ENCODE data around the gene ESR1.
"Not testable (repeated sequence)": the region's sequence is repeated elsewhere in the genome, so short reads cannot be mapped to it uniquely, and the experiment has no call there.

Gene ESR1

DNA sequence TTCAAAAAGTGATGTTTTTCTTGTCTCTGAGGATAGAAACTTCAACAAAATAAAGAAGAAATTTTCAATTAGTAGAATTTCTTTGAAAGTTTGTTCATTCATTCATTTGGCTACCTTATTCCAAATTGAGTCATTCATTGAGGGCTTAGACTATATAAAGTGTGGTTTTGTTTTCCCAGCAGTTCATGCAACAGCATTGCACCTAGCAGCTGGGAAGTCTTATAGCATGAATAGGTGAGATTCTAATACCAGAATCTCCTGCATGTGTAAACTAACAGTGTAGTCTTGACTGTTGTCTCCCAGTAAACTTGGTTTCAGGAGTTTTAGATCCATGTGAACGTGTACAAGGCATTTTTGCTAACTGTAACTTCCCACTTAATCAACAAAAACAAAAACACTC lies 7.1 kb downstream of the ESR1 start:
- DNase-seq: no peak

DNA sequence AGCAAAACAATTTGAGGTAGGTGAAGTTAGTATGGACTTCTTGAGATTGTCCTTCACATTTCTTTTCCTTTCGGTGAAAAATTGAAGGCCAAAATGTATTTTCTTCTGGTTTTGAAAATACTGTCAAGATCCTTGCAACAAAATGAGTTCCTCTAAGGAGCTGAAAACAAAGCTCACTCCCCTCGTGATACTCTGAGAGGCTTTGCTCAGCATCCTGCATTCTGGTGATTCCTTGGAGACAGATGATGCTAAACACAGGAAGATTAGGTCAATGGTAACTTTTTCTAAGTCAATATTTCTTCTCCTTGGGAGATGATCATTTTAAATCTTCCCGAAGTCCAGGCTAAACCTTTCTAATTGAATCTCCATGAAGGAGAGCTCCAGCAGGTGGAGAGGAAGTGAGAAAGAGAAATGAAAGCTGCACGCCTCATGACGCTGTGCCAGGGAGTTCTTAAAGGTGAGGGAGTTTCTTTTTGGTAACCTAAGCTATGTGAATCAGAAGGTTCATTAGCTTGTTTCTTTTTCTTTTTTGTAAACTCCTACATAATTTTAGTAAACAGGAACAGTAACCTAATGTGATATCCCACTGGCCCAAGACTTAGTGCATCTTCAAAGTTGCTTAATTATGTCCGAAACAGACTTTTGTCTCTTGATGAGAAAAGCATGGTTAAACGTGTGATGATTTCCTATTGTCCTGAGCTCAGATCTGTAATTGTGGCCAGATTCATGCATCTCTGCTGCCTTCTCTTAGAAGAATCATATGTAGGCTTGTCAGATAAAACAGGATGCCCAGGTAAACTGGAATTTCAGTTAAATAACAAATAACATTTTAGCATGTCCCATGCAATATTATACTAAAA lies 15.0 kb downstream of the ESR1 start:
- DNase-seq: no peak

DNA sequence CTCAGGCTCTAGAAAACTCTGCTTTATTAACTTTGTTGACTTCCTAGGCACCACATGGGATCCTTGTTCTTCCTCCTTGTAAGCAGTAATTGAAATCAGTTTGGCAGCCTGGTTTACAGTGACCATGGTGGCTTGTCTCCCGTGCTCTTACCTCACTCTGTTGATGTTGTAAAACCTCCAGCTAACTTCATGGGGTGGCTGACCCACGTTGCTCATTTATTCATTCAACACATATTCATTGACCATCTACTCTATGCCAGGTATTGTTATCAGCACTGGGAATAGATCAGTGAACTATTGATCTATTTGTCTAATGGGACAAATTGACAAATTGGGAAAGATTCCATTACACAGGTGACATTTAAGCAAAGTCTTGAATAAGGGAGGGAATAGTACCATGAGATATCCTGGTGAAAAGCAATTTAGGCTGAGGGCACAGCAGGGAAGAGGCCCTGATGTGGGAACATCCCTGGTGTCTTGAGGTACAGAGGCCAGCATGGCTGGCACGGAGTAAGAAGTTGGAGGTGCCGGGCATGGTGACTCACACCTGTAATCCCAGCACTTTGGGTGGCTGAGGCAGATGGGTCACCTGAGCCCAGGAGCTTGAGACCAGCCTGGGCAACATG lies 19.1 kb downstream of the ESR1 start:
- DNase-seq: no peak

DNA sequence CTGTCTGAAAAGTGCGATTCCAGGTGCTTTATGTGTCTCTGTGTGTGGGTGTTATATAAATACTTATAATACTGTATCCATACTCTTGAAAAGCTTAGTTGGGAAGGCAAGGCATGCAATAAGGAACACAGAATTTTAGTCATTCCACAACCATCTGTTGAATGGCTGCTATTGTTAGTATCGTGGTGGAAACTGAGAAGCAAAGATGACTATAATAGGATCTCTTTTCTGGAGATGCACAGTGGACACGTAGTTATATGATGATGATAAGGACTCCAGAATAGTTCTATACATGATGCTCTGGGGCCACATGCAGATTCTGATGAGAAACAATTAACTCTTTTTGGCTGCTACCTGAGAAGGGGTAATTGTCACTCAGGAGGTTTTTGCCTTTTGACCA lies 25.2 kb downstream of the ESR1 start:
- DNase-seq: no peak

DNA sequence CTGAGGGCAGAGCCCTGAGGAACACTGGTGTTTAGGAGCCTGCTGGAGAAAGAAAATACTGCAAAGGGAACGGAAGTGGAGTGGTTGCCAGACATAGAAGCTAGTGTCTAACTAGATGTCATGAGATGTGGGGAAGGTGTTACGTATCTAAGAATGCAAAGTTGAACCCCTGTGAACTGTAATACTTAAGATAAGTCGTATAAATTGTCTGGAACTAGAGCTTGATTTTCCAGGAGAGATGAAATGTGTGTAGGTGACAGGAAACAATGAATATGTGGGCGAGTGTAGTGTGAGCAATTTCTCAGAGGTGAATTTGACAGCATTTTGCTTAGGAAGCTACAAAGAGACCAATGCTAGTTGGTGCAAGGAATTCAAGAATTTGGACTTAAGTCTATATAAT lies 27.9 kb downstream of the ESR1 start:
- DNase-seq: no peak

DNA sequence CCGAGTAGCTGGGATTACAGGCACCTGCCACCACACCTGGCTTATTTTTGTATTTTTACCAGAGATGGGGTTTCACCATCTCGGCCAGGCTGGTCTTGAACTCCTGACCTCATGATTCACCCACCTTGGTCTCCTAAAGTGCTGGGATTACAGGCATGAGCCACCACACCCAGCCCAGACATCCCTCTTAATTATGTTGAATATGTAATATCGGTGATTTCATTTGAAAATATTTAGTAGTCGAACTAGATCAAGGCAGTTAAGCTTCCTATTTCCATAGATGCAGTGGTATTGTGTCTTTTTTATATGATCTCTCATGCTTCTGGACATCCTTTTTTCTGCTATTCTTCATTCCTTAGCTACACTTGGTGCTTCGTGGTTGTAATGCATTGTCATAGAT lies 29.7 kb downstream of the ESR1 start:
- no peak for DNase-seq

DNA sequence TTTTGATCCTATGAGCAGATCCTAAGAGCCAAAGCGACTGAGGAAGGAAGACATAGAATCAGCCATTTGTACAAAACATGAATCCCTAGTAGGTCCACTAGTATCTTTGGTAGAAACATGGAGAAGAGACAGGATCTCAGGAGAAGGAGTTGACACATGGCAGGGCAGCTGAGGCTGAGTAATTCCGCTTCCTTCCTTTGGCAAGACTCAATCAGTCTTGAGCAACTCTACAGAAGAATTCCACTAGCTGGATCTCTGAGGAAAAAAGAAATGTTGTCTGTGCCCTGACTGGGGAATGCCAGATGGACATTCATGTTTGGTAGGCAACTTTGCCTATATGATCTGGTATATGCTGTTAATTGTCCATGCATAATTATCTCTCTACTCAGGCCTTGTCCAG lies 35.3 kb downstream of the ESR1 start:
- DNase-seq: no peak

DNA sequence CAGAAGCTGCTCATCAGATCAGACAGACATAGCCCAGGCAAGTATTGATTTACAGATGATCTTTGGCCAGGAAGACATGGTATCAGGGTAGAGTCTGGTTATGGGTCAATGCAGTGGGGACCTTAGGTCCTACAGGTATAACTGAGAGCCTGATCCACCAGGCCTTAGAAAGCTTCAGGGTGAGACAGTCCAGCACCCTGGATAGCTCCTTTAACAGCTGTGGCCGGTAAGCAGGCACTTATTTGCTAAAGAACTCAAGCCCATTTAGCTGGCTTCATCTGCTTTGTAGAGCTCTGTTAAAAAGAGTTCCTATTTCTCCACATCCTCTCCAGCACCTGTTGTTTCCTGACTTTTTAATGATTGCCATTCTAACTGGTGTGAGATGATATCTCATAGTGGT lies 39.6 kb downstream of the ESR1 start:
- DNase-seq: no peak

DNA sequence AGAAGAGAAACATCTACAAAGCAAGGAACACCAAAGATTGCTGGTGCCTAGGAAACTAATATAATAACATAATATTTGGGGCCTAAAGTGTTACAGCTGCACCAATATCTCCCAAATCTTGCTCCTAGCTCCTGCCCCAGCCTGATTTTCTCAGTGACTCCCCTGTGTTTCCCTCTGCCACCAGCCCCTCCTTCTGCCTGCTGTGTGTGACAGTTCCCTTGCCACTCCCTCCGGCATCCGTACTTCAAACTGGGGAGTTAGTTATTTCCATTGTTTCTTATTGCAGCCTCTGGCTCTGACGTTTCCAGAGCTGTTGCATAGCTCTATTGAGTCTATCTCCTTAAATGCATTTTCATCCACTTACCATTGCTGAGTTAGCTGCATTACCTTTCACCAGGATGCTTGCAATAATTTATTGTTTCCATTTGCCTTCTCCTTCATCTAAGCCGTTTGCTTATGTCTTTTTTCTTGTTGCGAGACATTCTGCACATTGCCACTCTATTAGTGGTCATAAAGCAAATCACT lies 43.1 kb downstream of the ESR1 start:
- no peak for DNase-seq

DNA sequence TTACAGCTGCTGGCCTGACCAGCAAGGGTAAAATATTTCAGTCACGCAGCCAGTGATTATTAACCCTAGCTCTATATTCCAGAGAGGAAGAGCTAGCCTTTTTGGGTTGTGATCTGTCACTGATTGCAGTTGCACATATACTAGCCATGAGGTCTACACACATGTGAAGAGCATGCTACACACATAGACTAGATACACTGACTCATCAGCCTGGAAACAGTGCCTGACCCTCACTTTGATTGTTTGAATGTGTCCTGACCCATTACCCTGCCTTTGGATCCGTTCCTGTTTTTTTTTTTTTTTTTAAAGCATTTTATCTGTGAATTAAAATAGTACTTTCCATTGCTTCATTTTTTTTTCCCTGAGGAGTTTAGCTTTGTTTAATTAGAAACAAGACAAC lies 50.8 kb downstream of the ESR1 start:
- DNase-seq: no peak

DNA sequence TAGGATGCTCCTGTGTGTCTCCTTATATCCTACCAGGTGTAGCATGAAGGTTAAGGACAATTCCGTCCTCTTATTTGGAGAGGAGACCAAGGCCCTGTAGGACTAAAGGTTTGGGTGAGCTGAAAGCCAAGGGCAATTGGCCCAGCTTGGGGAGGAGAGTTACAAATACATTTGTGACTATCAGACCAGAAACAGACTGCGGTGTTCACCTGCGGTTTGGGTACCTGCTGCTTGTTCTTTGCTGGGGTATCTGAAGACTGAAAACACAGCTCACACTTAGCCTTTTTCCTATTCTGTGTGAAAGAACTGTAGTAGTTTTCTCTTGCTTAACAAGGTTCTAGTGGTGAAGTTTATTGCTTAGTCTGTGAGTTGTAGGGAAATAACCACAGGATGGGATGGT lies 55.0 kb downstream of the ESR1 start:
- DNase-seq: no peak

DNA sequence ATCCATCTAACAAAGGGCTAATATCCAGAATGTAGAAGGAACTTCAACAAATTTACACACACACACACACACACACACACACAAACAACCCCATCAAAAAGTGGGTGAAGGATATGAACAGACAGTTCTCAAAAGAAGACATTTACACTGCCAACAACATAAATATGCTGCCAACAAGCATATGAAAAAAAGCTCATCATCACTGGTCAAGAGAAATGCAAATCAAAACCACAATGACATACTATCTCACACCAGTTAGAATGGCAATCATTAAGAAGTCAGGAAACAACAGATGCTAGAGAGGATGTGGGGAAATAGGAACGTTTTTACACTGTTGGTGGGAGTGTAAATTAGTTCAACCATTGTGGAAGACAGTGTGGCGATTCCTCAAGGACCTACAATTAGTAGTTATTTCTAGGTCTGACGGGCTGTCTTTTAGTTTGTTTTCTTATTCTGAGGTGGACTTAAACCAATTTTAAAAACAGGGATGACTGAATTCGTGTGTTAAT lies 59.9 kb downstream of the ESR1 start:
- DNase-seq: not testable (repeated sequence)

DNA sequence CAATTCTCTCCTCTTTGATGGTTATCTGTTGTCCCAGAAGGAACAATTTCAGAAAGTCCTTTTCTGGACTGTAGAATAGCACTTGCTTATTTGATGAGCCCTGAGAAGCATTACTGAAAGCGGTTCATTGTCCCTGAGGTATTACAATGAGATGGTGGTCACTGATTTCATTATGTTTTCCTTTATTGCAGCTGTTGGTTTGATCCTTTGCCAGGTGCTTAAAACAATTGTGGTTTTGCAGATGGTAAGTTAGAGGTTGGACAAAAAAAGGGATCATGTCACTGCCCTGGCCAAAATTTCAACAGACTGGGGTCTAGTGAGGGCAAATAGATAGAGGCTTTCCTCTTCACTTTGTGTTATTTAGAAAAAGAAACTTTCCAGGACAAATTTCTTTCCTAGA lies 61.9 kb downstream of the ESR1 start:
- no peak for DNase-seq

DNA sequence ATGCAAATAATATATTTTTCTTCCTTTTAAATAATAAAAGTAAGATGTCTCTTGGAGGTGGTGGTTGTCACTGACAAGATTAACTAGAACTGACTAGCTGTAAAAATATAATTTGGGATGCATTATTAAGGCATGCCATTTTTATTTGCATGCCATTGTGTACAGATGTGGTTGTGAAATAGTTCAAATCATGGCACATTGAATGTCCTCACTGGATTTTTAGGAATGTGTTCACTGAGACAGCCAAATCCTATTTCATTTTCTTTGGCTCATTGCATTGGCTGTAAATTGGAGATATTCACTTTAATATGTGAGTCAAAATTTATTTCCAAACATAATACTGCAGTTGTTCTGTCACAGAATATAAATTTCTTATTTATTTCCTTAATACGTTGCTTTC lies 62.3 kb downstream of the ESR1 start:
- no peak for DNase-seq

DNA sequence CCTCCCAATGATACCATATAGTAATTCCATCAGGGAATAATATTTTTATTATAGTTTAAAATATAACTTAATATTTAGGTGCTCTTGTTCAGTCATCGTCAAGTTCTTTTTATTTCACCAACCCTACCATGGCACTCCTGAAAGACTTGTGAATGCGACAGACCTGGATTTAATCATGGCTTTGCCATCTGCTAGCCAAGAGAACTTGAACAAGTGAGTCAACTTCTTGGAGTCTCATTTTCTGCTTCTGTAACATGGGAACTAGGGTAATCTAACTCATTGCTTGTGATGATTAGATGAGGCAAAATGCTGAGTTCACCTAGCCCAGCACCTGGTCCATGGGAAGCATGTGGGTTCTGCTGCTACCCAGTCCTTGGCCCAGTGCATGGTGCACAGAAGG lies 62.9 kb downstream of the ESR1 start:
- no peak for DNase-seq

DNA sequence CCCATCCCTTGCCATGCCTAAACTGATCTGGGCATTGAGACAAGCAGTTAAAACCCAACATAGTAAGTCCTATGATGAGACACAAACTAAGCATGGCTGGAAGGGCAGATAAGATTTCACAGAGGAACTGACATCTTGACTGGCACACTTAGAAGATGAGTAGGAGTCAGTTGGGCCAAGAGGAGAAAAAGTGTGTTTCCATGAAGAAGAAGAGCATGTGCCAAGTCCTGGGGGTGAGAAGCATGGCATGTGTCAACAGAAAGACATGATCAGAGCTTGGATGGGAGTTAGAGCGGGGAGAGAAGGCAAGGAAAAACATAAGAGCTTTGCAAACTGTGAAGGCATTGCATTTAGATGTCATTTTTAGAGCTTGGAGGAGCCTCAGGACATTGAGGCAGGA lies 68.0 kb downstream of the ESR1 start:
- DNase-seq: no peak

DNA sequence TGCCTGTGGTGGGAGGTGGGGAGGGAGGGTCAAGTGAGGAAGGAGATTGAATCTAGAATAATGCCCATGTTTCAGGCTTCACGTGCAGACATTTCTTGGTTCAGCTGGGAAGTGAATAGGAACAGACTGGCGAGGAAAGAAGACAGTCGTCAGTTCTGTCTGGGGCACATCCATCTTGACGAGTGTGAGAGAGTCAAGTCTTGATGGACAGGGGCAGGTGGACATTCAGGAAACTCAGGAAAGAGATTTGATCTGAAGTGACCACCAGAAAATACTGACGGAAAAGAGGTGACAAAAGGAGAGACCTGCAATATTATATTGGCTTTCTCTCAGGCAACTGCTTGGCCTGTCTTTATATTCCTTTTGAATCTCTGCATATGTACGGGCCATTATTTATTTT lies 68.6 kb downstream of the ESR1 start:
- DNase-seq: no peak

DNA sequence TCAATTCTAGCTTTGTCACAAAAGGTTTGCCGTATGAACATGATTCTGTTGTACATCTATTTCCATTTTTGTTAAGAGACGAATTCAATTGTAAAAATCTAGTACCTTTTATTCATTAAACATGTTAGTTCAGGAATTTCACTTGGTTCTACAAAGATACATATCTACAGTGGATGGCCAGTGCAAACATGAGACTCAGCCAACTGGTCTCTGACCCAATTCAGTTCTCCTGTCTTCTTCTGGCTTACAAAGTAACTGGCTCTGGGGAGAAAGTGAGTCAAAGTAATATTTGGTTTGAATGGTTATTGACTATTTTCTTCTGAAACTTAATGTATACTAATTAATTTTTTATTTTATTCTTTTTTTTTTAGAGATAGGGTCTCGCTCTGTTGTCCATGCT lies 70.0 kb downstream of the ESR1 start:
- DNase-seq: no peak

DNA sequence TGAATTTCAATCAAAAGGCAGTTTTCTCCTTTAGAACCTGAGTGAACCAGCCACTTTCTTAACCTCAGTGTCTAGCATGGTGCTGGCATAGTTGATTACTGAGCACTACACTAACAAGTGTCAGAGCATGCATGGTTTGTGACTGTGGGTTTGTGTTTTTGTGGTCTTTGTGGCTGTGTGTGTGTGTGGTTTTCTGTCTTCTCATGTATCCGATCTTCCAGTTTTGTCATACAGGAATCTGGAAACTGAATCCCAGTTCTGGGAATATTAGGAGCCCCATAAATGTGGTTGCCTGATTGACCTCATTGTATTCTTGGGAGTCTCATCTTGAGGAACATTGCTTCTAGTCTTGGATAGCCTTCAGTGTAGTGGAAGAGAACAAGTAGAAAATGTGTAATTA lies 73.7 kb downstream of the ESR1 start:
- no peak for DNase-seq

DNA sequence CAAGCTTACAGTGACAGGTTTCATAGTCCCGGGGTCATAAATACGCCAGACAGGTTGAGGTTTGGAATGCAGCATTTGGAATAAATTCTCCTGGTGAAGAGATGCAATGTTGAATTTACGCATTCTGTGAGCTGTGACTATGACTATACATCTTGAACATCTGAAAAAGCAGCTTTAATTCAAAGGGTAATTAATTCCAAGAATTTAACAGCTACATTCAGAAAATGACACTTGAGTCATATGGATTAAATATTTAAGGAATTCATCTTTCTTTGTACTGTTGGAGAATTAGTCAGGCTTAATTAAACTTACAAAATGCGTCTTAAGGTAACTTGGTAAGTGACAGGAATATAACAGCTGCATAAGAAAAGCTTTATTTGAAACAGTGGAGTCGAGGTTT lies 74.7 kb downstream of the ESR1 start:
- no peak for DNase-seq

DNA sequence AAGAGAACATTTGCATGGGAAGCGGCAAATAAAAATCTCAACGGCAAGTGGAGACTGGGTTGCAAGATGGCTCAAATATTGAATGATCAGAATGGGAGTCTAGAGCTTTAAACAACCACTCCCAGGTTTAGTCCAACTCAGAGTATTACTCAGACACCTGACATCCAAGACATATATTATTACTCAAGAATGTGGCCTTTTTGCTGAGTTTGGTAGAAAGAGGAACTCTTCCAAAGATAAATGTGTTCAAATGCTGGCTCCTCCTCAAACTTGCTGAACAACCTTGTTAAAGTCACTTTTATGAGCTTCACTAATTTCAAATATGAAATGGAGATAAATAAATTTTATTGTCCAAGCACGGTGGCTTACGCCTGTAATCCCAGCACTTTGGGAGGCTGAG lies 77.8 kb downstream of the ESR1 start:
- no peak for DNase-seq

DNA sequence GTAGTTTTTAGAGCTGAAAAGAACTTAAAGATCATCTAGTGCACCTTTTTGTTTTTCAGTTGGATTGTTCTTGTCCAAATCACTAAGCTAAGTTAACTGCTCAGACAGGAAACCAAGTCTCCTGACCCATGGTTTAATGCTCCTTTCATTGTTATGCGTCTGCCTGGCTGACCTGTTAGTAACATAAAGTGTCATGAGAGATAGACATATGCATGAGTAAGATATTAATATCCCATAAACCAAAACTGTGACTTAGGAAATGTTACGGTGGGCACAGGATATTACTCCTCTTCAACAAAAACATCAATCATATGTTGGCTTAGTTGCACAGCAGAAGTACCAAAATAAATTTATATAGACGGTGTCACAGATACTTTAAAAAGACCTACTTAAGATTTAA lies 84.0 kb downstream of the ESR1 start:
- DNase-seq: no peak

DNA sequence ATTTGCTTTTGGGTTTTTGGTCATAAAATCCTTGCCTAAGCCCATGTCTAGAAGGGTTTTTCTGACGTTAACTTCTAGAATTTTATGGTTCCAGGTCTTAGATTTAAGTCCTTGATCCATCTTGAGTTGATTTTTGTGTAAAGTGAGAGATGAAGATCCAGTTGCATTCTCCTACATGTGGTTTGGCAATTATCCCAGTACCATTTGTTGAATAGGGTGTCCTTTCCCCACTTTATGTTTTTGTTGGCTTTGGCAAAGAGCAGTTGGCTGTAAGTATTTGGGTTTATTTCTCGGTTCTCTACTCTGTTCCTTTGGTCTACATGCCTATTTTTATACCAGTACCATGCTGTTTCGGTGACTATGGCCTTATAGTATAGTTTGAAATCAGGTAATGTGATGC lies 86.9 kb downstream of the ESR1 start:
- DNase-seq: not testable (repeated sequence)

DNA sequence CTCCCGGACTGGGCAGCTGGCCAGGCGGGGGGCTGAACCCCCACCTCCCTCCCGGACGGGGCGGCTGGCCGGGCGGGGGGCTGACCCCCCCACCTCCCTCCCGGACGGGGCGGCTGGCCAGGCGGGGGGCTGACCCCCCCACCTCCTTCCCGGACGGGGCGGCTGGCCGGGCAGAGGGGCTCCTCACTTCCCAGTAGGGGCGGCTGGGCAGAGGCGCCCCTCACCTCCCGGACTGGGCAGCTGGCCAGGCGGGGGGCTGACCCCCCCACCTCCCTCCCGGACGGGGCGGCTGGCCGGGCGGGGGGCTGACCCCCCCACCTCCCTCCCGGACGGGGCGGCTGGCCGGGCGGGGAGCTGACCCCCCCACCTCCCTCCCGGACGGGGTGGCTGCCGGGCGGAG lies 91.7 kb downstream of the ESR1 start:
- DNase-seq: not testable (repeated sequence)

Measured in NCI-H446 (cell line).